HL-60/S4 (cell line): ENCODE data around the gene NELFCD.

Experiments
- in situ Hi-C: fragments of 300-500 bp; cut with MboI; formaldehyde crosslinking; loops from 2 replicates; pipeline ENCODE4 v1.14.3; 2022; ENCODE audit warnings: low sequenced_read_pairs

NELFCD gene

GRCh38 chr20:58993332-58994248 lies 12.5 kb downstream of the NELFCD start:
- in situ Hi-C loops: no loop called here

GRCh38 chr20:58994390-58995159 lies 13.5 kb downstream of the NELFCD start:
- in situ Hi-C loops: no loop called here

DNA sequence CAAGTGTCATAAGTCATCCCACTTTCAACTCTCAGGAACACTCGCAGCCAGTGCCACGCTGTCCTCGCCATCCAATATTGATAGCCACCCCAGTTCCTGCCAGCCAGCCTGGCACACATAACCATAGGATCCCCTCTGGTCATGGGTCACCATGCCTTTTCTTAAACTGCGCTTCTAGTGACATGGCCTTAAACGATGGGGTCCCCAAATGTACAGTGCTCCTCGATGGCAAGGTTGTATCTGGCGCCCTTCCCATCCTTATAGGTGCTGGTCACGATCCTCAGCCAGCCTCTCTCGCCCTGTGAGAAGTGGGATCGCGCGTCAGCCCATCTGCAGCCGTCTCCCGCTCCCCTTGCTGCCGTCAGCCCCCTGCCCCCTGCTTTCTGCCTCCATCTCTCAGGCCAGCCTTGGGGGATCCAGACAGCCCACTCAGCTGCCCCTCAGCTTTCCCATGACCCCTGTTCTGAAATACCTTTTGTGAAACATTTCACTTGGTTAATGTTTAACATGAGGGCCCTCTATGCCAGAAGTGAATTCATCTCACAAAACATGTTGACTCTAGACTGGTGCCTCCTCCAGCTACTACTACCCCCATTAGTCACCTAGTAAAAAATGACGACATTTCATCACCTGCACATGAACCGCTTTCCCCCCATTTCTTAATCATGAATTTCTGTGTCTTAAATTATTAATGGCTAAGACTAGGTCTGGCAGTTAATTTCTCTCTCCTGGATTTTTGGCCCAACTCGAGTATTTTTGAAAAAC lies 14.6 kb downstream of the NELFCD start:
- in situ Hi-C loops: no loop called here

DNA sequence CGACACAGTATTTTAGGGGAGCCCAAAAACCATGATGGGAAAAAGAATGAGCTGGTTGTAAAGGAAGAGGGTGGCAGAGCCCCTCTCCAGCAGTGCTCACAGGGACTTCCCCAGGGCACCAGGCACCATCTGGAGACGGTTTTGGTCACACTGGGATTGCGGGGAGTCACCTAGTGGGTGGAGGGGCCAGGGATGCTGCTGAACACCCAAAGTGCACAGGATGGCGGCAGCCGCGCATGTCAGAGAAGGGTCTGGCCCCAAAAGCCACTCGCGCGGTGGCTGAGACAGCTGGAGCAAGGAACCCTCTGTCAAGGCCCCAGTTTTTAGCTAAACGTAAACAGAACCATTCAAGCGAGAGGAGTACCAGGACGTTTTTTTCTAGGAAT lies 15.2 kb downstream of the NELFCD start:
- in situ Hi-C loops: no loop called here

DNA sequence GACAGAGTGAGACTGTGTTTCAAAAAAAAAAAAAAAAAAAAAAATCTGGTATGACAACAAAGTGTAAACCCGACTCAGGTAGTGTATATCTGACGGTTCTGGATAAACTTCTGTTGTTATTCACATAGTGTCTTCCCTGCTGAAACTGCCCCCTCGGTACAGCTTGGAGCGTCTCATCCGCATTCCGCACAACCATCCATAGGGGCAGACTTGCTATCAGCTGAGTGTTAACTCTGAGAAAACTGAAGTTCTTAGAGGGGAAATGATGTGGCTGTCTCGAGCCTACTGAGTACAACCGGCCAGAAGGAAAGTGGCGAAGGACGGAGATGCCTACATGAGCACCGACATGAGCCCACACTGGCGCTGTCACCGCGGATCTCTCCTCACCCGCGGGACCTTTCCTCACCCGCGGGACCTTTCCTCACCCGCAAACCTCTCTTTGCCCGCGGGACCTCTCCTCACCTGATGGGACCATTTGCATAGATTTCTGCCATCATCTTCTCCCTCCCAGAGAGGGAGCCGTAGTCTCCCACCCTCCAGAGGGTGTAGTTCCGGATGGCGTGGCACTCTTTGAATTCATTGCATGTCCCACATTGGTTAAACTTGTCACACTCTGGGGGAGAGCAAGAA lies 16.2 kb downstream of the NELFCD start:
- in situ Hi-C loops: no loop called here

DNA sequence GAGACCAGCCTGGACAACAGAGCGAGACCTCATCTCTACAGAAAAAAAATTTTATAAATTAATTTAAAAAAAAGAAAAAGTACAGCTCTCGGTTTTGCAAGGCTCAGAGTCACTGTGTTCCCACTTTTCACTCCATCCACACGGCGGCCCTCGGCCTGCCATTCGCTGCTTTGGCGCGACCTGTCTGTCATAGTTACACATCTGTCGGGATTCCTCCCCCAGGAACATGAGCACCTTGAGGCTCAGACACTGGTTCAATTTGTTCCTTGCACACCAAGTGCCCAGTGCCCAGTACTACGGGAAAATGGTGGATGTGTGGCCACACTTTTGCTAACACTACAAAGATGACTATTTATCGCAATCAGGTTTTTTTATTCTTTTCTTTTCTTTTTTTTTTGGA lies 17.6 kb downstream of the NELFCD start:
- in situ Hi-C loops: no loop called here

DNA sequence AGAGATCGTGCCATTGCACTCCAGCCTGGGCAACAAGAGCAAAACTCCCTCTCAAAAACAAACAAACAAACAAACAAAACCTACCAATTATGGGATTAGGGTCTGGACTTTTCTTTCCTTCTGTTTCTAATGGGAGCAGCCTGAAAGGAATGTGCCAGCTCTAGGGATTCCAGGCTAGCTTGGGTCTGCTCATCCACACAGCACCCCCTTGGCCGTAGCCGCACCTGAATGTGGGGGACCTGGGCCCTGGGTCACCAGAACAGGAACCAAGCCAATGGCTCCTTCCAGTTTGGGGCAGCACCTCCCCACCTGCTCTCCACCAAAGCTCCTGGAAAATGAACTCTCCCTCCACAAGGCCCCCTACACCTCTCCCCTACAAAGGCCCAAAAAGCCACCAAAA lies 19.3 kb downstream of the NELFCD start:
- in situ Hi-C loops: no loop called here

GRCh38 chr20:59001068-59001448 lies 20.0 kb downstream of the NELFCD start:
- in situ Hi-C loops: no loop called here

DNA sequence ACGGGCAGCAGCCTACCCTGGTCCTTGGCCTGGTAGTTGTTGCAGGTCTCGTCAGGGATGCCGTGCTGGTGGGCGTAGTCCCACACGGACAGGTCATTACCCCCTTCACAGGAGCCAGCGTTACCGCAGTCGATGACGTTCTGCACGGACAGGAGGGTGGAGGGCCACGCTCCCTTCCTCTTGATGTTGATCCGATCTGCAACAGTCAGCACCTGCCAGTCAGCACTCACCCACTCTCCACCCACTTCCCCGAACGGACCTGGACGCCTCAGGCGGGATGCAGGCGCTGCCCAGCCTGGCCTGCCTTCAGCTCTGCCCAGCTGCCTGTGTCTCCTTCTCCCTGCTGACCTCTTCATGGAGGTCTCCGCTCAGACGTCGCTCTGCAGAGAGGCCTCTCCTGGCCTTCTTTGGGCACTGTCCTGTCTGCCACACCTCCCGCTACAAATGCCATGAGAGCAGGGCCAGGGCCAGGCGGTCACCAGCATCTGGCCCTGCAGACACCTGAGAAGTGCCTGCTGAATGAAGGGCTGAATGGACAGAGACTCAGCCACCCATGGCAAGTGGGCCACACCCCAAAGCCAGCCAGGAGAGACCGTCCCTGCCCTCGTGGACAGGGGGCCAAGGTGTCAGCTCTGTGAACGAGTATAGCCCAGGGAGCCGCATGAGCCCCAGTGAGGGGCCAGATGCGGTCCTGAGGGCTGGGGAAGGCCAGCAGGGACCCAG lies 20.6 kb downstream of the NELFCD start:
- in situ Hi-C loops: no loop called here

DNA sequence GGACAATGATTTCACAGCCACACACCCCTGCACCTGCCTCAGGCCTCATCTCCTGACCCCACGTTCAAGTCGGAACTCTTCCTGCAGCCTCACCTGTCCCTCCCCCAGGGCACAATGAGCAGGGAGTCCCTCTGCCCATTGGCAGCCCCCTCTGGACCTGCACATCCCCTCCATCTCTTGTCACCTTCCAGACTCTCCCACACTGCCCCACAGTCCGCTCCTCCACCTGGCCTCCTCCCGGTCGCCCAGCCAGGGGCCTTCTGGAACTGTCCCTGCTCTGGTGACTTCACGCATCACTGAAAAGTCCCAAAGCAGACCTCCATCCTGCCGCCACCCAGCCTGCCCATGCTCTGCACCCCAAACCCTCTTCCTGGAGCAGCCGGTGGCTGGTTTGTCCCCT lies 21.3 kb downstream of the NELFCD start:
- in situ Hi-C loops: no loop called here

- in situ Hi-C loops: no loop called here
These were observed 21.9 kb downstream of the NELFCD start for GRCh38 chr20:59002874-59003399.

- in situ Hi-C loops: no loop called here
These were observed 22.9 kb downstream of the NELFCD start for GRCh38 chr20:59003836-59004492.

DNA sequence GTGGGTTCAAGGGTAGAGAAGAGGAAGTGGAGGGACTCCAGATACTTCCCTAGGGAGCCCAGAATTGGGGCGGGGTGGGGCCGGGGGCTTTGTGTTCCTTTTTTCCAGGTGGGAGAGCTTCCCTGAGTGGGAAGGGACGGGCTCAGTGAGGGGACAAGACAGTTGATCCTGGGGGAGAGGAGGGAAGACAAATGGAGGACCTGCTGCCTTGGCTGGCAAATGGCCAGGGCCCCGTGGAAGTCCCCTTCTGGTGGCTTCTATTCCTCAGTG lies 23.4 kb downstream of the NELFCD start:
- in situ Hi-C loops: no loop called here

DNA sequence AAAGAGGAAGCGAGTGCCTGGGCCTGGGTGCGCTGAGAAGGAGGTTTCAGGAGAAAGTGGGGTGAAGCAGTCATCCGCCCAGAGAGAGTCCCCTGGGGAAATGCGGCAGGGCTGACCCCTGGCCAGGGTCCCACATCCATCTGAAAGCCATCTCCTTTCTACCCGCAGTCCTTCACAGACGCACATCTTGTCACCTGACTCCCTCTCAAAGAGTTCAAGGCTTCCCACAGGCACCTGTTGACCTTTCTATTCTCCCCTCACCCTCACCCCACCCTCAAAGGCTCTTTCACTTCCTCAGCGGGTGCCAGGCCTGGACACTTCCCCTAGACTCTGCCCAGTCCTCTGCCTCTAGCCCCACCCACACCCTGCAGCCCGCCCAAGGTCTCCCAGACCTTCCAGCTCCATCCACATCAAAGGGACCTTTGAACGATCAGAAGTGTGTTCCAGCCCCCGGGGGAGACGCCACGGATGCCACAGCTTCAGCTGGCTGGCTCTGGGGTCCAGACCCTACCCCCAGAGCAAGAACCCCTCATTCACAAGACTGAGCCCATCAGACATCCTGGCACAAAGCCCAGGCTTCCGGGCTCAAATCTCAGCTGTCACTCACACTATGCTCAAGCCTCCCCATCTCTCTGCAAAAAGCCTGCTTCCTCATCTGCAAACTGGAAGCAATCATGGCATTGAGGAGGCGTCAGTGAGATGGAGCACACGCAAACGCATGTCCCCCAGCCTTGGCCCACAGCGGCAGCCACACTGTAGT lies 23.9 kb downstream of the NELFCD start:
- in situ Hi-C loops: no loop called here

- in situ Hi-C loops: no loop called here
These were observed 24.6 kb downstream of the NELFCD start for GRCh38 chr20:59005523-59006166.

- in situ Hi-C loops: no loop called here
These were observed 25.3 kb downstream of the NELFCD start for GRCh38 chr20:59006167-59006863.

- in situ Hi-C loops: no loop called here
These were observed 26.0 kb downstream of the NELFCD start, which contains the start of gene CTSZ for GRCh38 chr20:59006864-59007664. CTSZ (minus strand) TSS chr20:59007254; CDS start chr20:59007128, 126 bp downstream.
